ENCODE measurements around the gene GRM7.

Gene GRM7

GRCh38 chr3:7678521-7678920, 817.6 kb downstream of the GRM7 start:
- DNase-seq, result no peak

GRCh38 chr3:7682822-7683229, 821.9 kb downstream of the GRM7 start:
- DNase-seq, result no peak

- no peak for DNase-seq
Observed at GRCh38 chr3:7683426-7683825, 822.5 kb downstream of the GRM7 start.

- peak in 1 of 2 experiments; percentile 0 for DNase-seq
Observed at GRCh38 chr3:7684182-7684715, 823.3 kb downstream of the GRM7 start.

GRCh38 chr3:7687428-7688147, 826.7 kb downstream of the GRM7 start:
- DNase-seq, result no peak

- no peak for DNase-seq
Observed at GRCh38 chr3:7692866-7693265, 832.0 kb downstream of the GRM7 start.

- no peak for DNase-seq
Observed at GRCh38 chr3:7693976-7694375, 833.1 kb downstream of the GRM7 start.

GRCh38 chr3:7695049-7695448, 834.1 kb downstream of the GRM7 start:
- no peak for DNase-seq

- no peak for DNase-seq
Observed at GRCh38 chr3:7696320-7696719, 835.4 kb downstream of the GRM7 start.

GRCh38 chr3:7697548-7697947, 836.6 kb downstream of the GRM7 start:
- DNase-seq, result no peak

- peak; percentile 26 to 77 for DNase-seq
Observed at GRCh38 chr3:7700539-7700938, 839.6 kb downstream of the GRM7 start.

GRCh38 chr3:7700977-7701376, 840.1 kb downstream of the GRM7 start:
- peak in 1 of 2 experiments; percentile 38 for DNase-seq

- no peak for DNase-seq
Observed at GRCh38 chr3:7707187-7707586, 846.3 kb downstream of the GRM7 start.

- no peak for DNase-seq
Observed at GRCh38 chr3:7709376-7710082, 848.6 kb downstream of the GRM7 start.

- DNase-seq, result no peak
Observed at GRCh38 chr3:7710284-7710683, 849.4 kb downstream of the GRM7 start.

- DNase-seq, result no peak
Observed at GRCh38 chr3:7713724-7714123, 852.8 kb downstream of the GRM7 start.

- peak in 1 of 2 experiments; percentile 21 for DNase-seq
Observed at GRCh38 chr3:7720649-7721297, 859.9 kb downstream of the GRM7 start.

- DNase-seq, result no peak
Observed at GRCh38 chr3:7721869-7722268, 861.0 kb downstream of the GRM7 start.

GRCh38 chr3:7728566-7729519, 867.9 kb downstream of the GRM7 start:
- no peak for DNase-seq

GRCh38 chr3:7733933-7734332, 873.0 kb downstream of the GRM7 start:
- no peak for DNase-seq

GRCh38 chr3:7734456-7734855, 873.5 kb downstream of the GRM7 start:
- no peak for DNase-seq

- no peak for DNase-seq
Observed at GRCh38 chr3:7737263-7737662, 876.3 kb downstream of the GRM7 start.

GRCh38 chr3:7739754-7740153, 878.8 kb downstream of the GRM7 start:
- no peak for DNase-seq

All from NCI-H524 (cell line).